Peyer's patch (tissue), 4 donors: ENCODE results near the gene ADAMTS15. TPM values are rescaled to one million over a fixed set of nuclear protein-coding genes. Genes with fewer than 3 reads are reported as not detected.
A peak's percentile ranks its signal among the peaks of the same experiment; 100 is the strongest.

Experiments used
- DNase-seq, 3 donors: peaks; one replicate each; pipeline ENCODE4 v3.0.0-alpha.2; 2017 to 2019
- H3K27ac ChIP-seq, 4 donors: fragments of 200-600 bp; sonication (generic); one replicate each; pipeline ENCODE4 v1.5.1; 2016 to 2019
- H3K27me3 ChIP-seq, 2 donors: fragments of 200-600 bp; sonication (generic); one replicate each; pipeline ENCODE4 v1.5.1; 2019
- H3K36me3 ChIP-seq, 3 donors: fragments of 200-600 bp; sonication (generic); one replicate each; pipeline ENCODE4 v1.5.1; 2016 to 2019
- H3K4me1 ChIP-seq, 4 donors: fragments of 200-600 bp; sonication (generic); one replicate each; pipeline ENCODE4 v1.5.1; 2016 to 2019
- H3K4me3 ChIP-seq, 4 donors: fragments of 200-600 bp; sonication (generic); 1 replicate in 3 of 4; 2 replicates in 1 of 4; pipeline ENCODE4 v1.5.1; 2016 to 2019; ENCODE audit warnings: mild to moderate bottlenecking in 1 of 4
- H3K9me3 ChIP-seq, 4 donors: fragments of 200-600 bp; sonication (generic); one replicate each; pipeline ENCODE4 v1.5.1; 2016 to 2019; ENCODE audit warnings: mild to moderate bottlenecking in 1 of 4
- CTCF ChIP-seq, 6 experiments: fragments of 450-650 bp in 4 of 6; fragments of 200-600 bp in 2 of 6; sonication (generic) in 1 of 6; IDR thresholded peaks; one replicate each; pipeline ENCODE4 v1.5.1; 2017 to 2019; ENCODE audit warnings: antibody characterized with exemption in 6 of 6, mild to moderate bottlenecking in 3 of 6, moderate library complexity in 1 of 6
- POLR2A ChIP-seq, 2 donors: fragments of 450-650 bp; IDR thresholded peaks; one replicate each; pipeline ENCODE4 v1.5.1; 2017; ENCODE audit warnings: antibody characterized with exemption in 2 of 2, mild to moderate bottlenecking in 2 of 2, moderate library complexity in 2 of 2
- total RNA-seq, 4 donors: library from RNA; depleted of rRNA; stranded (reverse); fragments of >200 nt; gene quantifications; one replicate each; pipeline ENCODE4 v1.1.0, GENCODE V29; 2016

Gene ADAMTS15
- total RNA-seq, 4 donors from 2014 or later: 0.53 to 5.8 (median 2.6) TPM

- Histone ChIP-seq H3K4me1 (peaks cover 0 to 21% (median 0%) of the 10 kb centered on the region in 4 donors), H3K36me3 (peaks cover 0 to 11% (median 0%) of the 10 kb centered on the region in 3 donors), H3K27me3 (no peaks in the 10 kb centered on the region), H3K4me3 (no peak overlapping the region), H3K27ac (peak overlapping the region; percentile 43 to 69 (median 57)), H3K9me3 (no peaks in the 10 kb centered on the region)
- TF ChIP-seq CTCF (IDR thresholded peaks at IDR 0.05): no peak
- TF ChIP-seq POLR2A (IDR thresholded peaks at IDR 0.05): no peak
- DNase-seq: no peak
These were observed 28.6 kb downstream of the ADAMTS15 start for GRCh38 chr11:130476922-130477491.

GRCh38 chr11:130477586-130478203 is 29.2 kb downstream of the ADAMTS15 start:
- Histone ChIP-seq H3K27me3 (no peaks in the 10 kb centered on the region), H3K36me3 (peaks cover 0 to 11% (median 0%) of the 10 kb centered on the region in 3 donors), H3K9me3 (no peaks in the 10 kb centered on the region), H3K4me3 (no peak overlapping the region), H3K4me1 (peaks cover 0 to 21% (median 0%) of the 10 kb centered on the region in 4 donors), H3K27ac (peak overlapping the region; percentile 43 to 69 (median 57))
- no peak for DNase-seq
- TF ChIP-seq CTCF (IDR thresholded peaks at IDR 0.05) (no peak), POLR2A (IDR thresholded peaks at IDR 0.05) (no peak)

- no peaks in the 10 kb centered on the region for H3K9me3 ChIP-seq
- H3K4me3 ChIP-seq: no peak overlapping the region
- DNase-seq: peak in 2 of 3 donors; percentile 22 to 77
- peaks cover 0 to 21% (median 0%) of the 10 kb centered on the region in 4 donors for H3K4me1 ChIP-seq
- H3K27me3 ChIP-seq: no peaks in the 10 kb centered on the region
- H3K36me3 ChIP-seq: peaks cover 0 to 6% (median 0%) of the 10 kb centered on the region in 3 donors
- no peak for TF ChIP-seq POLR2A (IDR thresholded peaks at IDR 0.05)
- TF ChIP-seq CTCF (IDR thresholded peaks at IDR 0.05): no peak
- peak overlapping the region; percentile 43 to 69 (median 57) for H3K27ac ChIP-seq
These were observed 29.8 kb downstream of the ADAMTS15 start for GRCh38 chr11:130478204-130478701.

- H3K9me3 ChIP-seq: no peaks in the 10 kb centered on the region
- TF ChIP-seq POLR2A (IDR thresholded peaks at IDR 0.05): no peak
- TF ChIP-seq CTCF (IDR thresholded peaks at IDR 0.05): no peak
- no peaks in the 10 kb centered on the region for H3K27me3 ChIP-seq
- no peak overlapping the region for H3K4me3 ChIP-seq
- no peak for DNase-seq
- H3K4me1 ChIP-seq: peaks cover 0 to 21% (median 0%) of the 10 kb centered on the region in 4 donors
- H3K27ac ChIP-seq: peak overlapping the region; percentile 43 to 69 (median 54)
- peaks cover 0 to under 1% (median 0%) of the 10 kb centered on the region in 3 donors for H3K36me3 ChIP-seq
These were observed 30.4 kb downstream of the ADAMTS15 start for GRCh38 chr11:130478881-130479280.

- Histone ChIP-seq H3K27me3 (no peaks in the 10 kb centered on the region), H3K9me3 (no peaks in the 10 kb centered on the region), H3K27ac (no peak overlapping the region), H3K4me3 (no peak overlapping the region), H3K36me3 (no peaks in the 10 kb centered on the region), H3K4me1 (peaks cover 0 to 21% (median 0%) of the 10 kb centered on the region in 4 donors)
- TF ChIP-seq POLR2A (IDR thresholded peaks at IDR 0.05) (no peak), CTCF (IDR thresholded peaks at IDR 0.05) (no peak)
- no peak for DNase-seq
These were observed 31.7 kb downstream of the ADAMTS15 start for GRCh38 chr11:130480186-130480585.
